Activated CD8-positive, alpha-beta T cell treated with anti-CD3 and anti-CD28 coated beads for 36 hours (primary cell): ENCODE results near the gene KIF26A. TPM values are rescaled to one million over a fixed set of nuclear protein-coding genes. Genes with fewer than 3 reads are reported as not detected.

Experiments
- ATAC-seq: fragments of 200-7000 bp; cut with Tn5 transposase; one replicate; pipeline ENCODE4 v1.10.0; 2021; ENCODE audit warnings: mild to moderate bottlenecking, moderate library complexity
- CTCF ChIA-PET: fragments of 350-600 bp; sonication (Branson Sonifier 250); formaldehyde crosslinking; loops from one replicate; lab custom pipeline; 2021; ENCODE audit warnings: antibody characterized with exemption; lab: Charles Lee
- POLR2A ChIA-PET: fragments of 350-600 bp; sonication (Branson Sonifier 250); formaldehyde crosslinking; loops from one replicate; lab custom pipeline; 2021; ENCODE audit warnings: antibody characterized with exemption; lab: Charles Lee
- DNase-seq: peaks from one replicate; pipeline ENCODE4 v3.0.0-alpha.2; 2020
- H3K27ac Mint-ChIP-seq: one replicate; pipeline ENCODE4 v1.8.0; 2021; ENCODE audit warnings: mild to moderate bottlenecking, mixed read lengths
- H3K27me3 Mint-ChIP-seq: one replicate; pipeline ENCODE4 v1.8.0; 2021; ENCODE audit warnings: mixed read lengths
- H3K36me3 Mint-ChIP-seq: one replicate; pipeline ENCODE4 v1.8.0; 2021; ENCODE audit warnings: low read depth, mixed read lengths
- H3K4me1 Mint-ChIP-seq: one replicate; pipeline ENCODE4 v1.8.0; 2021; ENCODE audit warnings: low read depth, mixed read lengths
- H3K4me3 Mint-ChIP-seq: one replicate; pipeline ENCODE4 v1.8.0; 2021; ENCODE audit warnings: mild to moderate bottlenecking, moderate library complexity, mixed read lengths
- H3K9me3 Mint-ChIP-seq: one replicate; pipeline ENCODE4 v1.8.0; 2021; ENCODE audit warnings: mixed read lengths
- CTCF ChIP-seq: fragments of 200-600 bp; IDR thresholded peaks from one replicate; pipeline ENCODE4 v1.8.0; 2022; ENCODE audit warnings: antibody characterized with exemption, mild to moderate bottlenecking
- intact Hi-C: fragments of 100-400 bp; cut with micrococcal nuclease; formaldehyde crosslinking; loops from one replicate; pipeline ENCODE4 v1.10.0; 2022
- total RNA-seq, 2 experiments: library from RNA; stranded (reverse); gene quantifications; one replicate each; pipeline ENCODE4 v1.2.3, GENCODE V29; 2021

Gene KIF26A
- total RNA-seq, 2 experiments from 2014 or later, result 0.59 to 0.65 TPM

GRCh38 chr14:104184911-104185499 lies 46.6 kb downstream of the KIF26A start:
- ChIA-PET CTCF (no interaction called here), POLR2A (no interaction called here)
- no peaks in the 10 kb centered on the region for H3K4me1 Mint-ChIP-seq
- H3K27me3 Mint-ChIP-seq, result no peaks in the 10 kb centered on the region
- TF ChIP-seq CTCF, result no peak
- no peak for DNase-seq
- intact Hi-C loops, result no loop called here
- no peaks in the 10 kb centered on the region for H3K36me3 Mint-ChIP-seq
- no peak overlapping the region for H3K27ac Mint-ChIP-seq
- no peaks in the 10 kb centered on the region for H3K9me3 Mint-ChIP-seq
- no peak overlapping the region for H3K4me3 Mint-ChIP-seq
- no peak for ATAC-seq

- Mint-ChIP-seq H3K36me3 (no peaks in the 10 kb centered on the region), H3K4me3 (no peak overlapping the region), H3K27me3 (no peaks in the 10 kb centered on the region), H3K4me1 (no peaks in the 10 kb centered on the region), H3K27ac (no peak overlapping the region), H3K9me3 (no peaks in the 10 kb centered on the region)
- DNase-seq (no peak), ATAC-seq (no peak)
- ChIA-PET CTCF (no interaction called here), POLR2A (no interaction called here)
- intact Hi-C loops, result no loop called here
- no peak for TF ChIP-seq CTCF
Measured at GRCh38 chr14:104185916-104186495, 47.6 kb downstream of the KIF26A start.

GRCh38 chr14:104186575-104186974 lies 48.2 kb downstream of the KIF26A start:
- CTCF ChIA-PET, result no interaction called here
- Mint-ChIP-seq H3K27ac (no peak overlapping the region), H3K36me3 (no peaks in the 10 kb centered on the region), H3K4me3 (no peak overlapping the region), H3K4me1 (no peaks in the 10 kb centered on the region), H3K27me3 (no peaks in the 10 kb centered on the region), H3K9me3 (no peaks in the 10 kb centered on the region)
- POLR2A ChIA-PET, result no interaction called here
- no peak for ATAC-seq
- intact Hi-C loops, result no loop called here
- no peak for DNase-seq
- TF ChIP-seq CTCF, result no peak

GRCh38 chr14:104187121-104187889 lies 48.9 kb downstream of the KIF26A start:
- TF ChIP-seq CTCF, result no peak
- no peaks in the 10 kb centered on the region for H3K36me3 Mint-ChIP-seq
- intact Hi-C loops, result no loop called here
- no peak for DNase-seq
- no peaks in the 10 kb centered on the region for H3K9me3 Mint-ChIP-seq
- H3K27me3 Mint-ChIP-seq, result no peaks in the 10 kb centered on the region
- CTCF ChIA-PET, result no interaction called here
- no peak overlapping the region for H3K4me3 Mint-ChIP-seq
- H3K4me1 Mint-ChIP-seq, result no peaks in the 10 kb centered on the region
- POLR2A ChIA-PET, result no interaction called here
- ATAC-seq, result no peak
- H3K27ac Mint-ChIP-seq, result no peak overlapping the region
